HG02943 (cell line): ENCODE measurements around the gene KCNJ10.

Experiments used
- ATAC-seq: cut with Tn5 transposase; IDR thresholded peaks from one replicate; pipeline ENCODE4 v1.9.1; 2021; ENCODE audit warnings: mild to moderate bottlenecking, low read depth, moderate library complexity; ENCODE audit not compliant: unreplicated experiment

Gene KCNJ10

DNA sequence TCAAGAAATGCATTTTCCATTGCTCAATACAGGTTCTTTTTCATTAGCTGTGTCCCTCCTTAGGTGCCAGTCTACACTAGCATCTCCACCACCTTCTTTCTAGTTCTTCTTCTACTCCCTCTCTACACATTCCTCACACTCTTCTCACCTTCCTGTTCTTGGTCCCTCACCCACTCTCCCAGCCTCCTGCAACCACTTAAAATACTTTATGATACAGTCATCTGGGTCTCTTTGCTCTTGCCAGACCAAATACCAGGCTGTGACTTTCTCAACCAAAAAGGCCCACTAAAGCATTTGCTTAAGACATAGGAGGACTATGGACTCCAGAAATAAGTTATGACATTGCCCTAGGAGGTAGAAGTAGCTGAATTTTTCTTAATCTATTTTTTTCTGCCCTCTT is 73.3 kb downstream of the KCNJ10 start:
- no peak for ATAC-seq

DNA sequence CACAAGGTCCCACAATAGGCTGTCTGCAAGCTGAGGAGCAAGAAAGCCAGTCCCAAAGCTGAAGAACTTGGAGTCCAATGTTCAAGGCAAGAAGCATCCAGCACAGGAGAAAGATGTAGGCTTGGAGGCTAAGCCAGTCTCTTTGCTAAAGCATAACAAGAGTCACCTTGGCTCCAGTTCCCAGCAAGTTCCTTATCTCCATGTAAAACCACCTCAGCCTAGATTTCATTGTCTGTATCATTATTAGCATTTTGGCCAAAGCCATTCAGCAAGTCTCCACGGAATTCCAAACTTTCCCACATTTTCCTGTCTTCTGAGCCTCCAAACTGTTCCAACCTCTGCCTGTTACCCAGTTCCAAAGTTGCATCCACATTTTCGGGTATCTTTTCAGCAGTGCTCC is 75.1 kb downstream of the KCNJ10 start:
- no peak for ATAC-seq

- no peak for ATAC-seq
These were observed 76.0 kb downstream of the KCNJ10 start for GRCh38 chr1:159993911-159994310.

DNA sequence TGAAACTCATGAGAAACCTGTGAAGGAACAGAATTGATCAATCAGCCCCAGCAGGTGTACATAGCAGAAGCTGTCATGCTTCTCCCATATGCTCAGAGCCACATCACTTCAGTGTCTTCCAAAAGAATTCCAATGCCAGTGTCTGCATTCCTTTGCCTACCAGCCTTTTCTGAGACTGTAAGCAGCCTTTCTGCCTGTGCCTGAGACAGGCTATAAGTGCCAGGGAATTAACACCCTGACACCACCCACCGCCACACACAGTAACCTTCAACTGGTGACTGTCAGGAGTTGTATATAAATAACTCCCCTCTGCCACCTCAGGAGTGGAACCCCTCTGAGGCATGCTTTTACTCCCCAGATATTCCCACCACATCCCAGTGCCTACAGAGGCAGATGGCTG is 77.8 kb downstream of the KCNJ10 start:
- no peak for ATAC-seq

DNA sequence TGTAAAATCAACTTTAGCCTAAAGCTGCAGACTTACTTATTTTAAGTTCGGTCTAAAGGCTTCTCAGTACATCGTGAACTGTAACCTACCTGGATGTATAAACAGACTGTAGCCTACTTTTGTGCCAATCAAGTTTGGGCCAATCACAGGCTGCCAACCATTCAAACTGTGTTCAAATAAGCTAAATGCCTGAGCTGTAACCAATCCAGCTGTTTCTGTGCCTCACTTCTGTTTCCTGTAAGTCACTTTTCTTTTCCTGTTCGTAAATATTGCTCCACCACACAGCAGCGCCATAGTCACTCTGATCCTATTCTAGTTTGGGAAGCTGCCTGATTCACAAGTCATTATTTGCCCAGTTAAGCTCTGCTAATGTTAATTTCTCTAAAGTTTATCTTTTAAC is 78.4 kb downstream of the KCNJ10 start:
- ATAC-seq: no peak

DNA sequence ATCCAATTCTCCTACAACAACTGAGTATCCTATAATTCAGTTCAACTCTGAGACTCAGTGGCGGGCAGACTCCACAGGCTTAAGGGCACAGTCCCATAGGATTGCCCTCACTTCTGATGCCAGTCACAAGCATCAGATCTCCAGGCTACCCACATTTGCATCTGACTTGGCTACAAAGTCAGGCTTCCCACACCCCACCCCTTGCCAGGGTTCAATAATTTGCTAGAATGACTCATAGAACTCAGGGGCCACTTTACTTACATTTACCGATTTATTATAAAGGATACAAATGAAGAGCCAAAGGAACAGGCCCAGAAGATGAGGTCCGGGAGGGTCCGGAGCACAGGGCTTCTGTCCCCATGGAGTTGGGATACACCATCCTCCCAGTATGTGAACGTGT is 80.0 kb downstream of the KCNJ10 start:
- ATAC-seq: no peak

- no peak for ATAC-seq
These were observed 80.4 kb downstream of the KCNJ10 start for GRCh38 chr1:159989581-159989980.

- ATAC-seq: no peak
These were observed 82.0 kb downstream of the KCNJ10 start for GRCh38 chr1:159988006-159988405.

- ATAC-seq: no peak
These were observed 82.8 kb downstream of the KCNJ10 start for GRCh38 chr1:159987186-159987585.

- no peak for ATAC-seq
These were observed 83.4 kb downstream of the KCNJ10 start for GRCh38 chr1:159986531-159986930.

DNA sequence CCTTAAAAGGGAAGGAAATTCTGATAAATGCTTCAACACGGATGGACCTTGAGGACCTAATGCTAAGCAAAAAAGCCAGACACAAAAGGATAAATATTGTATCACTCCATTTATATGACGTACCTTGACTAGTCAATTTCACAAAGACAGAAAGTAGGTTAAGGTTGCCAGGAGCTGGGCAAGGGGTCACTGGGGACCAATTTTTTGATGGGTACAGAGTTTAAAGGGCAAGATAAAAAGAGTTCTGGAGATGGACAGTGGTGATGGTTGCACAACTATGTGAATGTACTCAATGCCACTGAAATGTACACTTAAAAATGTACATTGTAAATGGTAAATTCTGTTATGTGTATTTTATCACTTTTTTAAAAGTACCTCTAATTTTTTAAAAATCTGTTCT is 83.9 kb downstream of the KCNJ10 start:
- no peak for ATAC-seq

DNA sequence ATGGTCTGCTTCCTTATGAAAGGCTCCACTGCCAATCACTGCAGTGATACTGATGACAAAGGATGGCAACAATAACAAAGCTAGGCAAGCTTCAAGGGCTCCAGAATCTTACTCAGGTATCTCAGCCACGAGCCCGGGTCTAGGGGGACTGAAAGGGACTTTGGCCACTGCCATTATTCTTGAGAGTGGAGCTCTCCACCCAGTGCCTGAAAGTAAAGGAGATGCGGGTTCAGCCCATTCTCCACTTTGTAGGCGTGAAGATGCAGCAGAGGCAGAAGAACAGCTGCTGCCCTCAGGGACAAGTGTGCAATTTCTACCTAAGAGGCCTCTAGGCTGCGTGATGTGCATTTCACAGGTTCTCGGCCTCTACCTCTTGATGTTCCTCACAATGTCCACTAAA is 84.5 kb downstream of the KCNJ10 start:
- no peak for ATAC-seq

- ATAC-seq: no peak
These were observed 86.3 kb downstream of the KCNJ10 start for GRCh38 chr1:159983681-159984080.

DNA sequence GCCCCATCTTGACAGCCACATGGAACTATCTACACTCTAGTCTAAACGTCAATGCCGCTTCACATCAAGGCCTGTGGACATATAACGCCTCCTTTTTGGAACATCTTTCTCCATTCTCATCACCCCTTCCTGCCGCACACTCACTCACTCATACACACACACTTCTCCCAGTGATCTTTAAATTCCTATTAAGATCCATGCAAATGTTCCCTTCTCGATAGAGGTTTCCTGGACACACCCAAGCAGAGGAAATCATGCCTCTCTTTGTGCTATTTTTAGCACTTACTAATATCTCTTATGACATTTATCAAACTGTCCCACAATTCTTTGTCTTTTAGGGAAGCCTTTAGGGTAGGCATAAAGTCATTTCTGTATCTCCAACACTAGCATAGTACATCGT is 87.7 kb downstream of the KCNJ10 start:
- ATAC-seq: no peak

- no peak for ATAC-seq
These were observed 88.5 kb downstream of the KCNJ10 start for GRCh38 chr1:159981351-159982055.

DNA sequence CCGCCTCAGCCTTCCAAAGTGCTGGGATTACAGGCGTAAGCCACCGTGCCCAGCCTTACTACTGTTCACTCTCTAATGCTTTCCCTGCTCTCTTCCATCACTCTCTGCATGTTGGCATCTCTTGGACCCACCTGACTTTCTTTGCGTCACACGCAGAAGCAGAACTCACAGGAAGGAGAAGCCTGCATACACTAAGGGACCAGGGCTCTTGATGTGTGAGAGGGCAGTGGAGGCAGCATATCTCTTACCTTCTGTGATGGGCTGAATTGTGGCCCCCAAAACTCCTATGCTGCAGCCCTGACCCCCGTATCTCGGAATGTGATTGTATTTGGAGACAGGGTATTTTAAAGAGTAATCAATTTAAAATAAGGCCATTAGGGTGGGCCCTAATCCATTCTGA is 89.2 kb downstream of the KCNJ10 start:
- ATAC-seq: no peak

DNA sequence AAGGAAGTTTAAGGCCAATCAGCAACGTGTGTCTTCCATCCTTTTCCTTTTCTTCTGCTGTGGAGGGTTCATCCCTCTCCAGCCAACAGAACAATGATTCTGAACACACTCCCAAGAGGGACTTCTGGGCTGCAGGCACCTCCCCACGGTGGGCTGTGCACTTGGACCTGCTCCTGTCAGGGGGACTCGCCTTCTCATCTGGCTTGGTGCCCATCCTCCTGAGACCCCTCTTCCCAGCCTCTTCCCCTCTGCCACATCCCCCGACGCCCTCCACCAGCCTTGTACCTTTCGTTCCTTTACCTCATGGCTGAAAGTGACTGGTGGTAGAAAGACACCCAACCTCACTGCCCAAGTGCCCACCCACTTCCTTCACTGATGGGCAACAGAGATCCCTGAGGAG is 89.9 kb downstream of the KCNJ10 start:
- ATAC-seq: no peak

DNA sequence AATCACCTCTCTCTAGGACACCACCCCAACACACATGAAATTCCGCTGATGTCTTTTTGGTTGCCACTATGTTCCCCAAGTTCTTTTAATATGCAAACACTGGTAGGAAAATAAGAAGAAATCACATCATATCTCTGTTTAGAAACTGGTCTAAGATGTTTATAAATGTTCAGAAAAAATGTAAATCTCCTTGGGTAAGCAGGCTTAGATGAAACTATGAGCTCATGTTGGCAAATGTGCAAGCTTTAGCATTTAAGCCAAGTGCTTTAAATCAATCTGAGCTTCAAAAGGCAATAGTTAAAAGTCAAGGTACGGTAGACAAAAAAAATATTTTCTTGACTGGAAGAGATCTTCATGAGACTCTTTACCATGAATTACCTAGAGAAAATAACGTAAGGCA is 90.7 kb downstream of the KCNJ10 start:
- ATAC-seq: no peak

GRCh38 chr1:159978107-159978398 is 91.9 kb downstream of the KCNJ10 start:
- no peak for ATAC-seq

DNA sequence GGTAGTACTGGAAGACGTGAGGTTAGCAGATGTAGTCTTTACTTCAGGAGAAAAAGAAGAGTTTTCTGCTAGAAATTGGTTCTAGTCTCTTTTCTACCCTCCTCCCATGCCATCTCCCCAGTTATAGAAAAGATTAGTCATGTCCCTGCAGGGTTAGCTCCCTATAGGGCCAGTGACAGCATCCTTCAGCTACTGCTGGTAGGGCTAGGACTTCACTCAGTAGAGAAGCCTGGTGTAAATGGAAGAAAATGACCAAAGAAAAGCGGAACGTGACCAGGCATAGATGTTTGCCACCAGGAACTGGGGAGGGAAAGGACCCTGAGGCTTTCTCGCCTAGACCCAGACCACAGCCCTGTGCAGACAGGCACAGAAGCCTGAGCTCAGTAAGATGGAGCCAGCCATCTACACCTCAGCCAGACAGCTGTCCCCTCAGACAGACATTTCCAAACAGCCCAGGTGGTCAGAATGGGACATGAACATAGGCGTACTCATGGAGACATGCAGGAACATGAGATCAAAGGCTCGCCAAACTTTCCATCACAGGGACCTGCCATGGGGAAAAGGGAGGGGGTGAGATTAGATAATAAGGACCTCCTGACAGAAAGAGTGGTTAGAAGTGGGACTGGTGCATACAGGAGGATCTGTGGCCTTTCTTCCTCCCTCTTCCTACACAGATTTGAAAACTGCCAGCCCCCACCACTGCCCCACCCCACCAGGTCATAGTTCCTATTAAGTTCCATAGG is 92.4 kb downstream of the KCNJ10 start:
- no peak for ATAC-seq

DNA sequence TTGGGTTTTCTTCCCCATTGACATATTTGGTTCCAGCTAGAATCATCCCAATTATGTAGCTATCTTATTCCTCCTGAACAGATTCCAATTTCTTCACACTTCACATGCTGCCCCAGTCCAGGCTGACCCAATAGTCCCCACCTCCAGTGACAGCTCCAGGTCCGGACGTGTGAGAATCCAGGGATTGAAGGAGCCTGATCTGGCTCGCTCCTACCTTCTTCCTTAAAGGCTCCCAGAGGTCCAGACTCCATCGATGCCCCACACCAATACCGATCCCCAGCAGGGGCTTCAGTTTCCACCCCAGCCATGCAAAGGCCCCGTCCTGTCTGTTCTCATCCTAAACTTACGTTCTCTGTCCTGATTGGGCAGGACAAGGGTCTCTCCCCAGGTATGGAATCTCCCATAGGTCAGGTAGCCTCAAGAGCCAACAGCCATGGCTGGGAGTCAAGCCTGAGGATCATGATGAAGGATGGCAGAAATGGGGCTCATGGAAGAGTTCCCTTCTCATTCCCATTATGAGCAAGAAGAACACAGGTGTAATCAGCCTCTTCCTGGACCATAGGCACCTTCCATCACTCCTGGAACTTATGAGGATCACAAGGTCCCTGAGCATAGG is 95.5 kb downstream of the KCNJ10 start:
- ATAC-seq: no peak

DNA sequence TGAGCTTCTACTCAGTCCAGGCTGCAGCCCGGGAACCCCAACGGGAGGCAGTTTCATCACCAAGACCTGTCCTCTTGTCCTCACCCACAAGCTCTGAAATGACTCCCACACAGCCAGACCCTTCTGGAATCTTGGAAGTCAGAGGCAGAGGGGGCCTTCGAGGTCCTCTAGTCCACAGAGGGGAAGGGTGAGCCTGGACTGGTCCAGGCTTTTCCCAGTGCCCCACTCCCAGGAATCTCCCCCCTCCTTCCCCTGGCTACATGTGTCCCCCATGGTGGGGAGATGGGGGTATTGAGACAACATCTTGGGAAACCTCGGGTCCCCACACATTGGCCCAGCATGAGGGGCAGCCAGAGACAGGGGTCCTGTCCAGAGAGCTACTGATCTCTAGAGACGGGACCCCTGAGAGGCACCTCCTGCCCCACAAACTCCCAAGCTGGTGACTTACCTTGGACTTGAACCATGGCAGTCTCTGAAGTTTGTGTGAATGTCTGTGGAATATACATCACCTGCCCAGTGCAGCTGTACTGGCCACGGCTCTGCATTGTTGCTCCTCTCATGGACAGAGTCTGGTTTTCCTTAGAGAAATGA is 96.5 kb downstream of the KCNJ10 start:
- ATAC-seq: no peak
